HepG2 (cell line): ENCODE measurements around the gene CHRNB2. TPM values are rescaled to one million over a fixed set of nuclear protein-coding genes. Genes with fewer than 3 reads are reported as not detected.

Experiments
- CEBPB ChIP-seq: IDR thresholded peaks from 2 replicates; pipeline ENCODE4 v1.6.1; 2011; ENCODE audit warnings: low read depth, low read length, improper control_type of control experiment, borderline replicate concordance
- ELK4 ChIP-seq: sonication (generic); formaldehyde crosslinking; IDR thresholded peaks from 2 replicates; pipeline ENCODE4 v1.9.0; 2021; ENCODE audit warnings: missing genetic modification reagents, borderline replicate concordance
- KIAA2018 ChIP-seq: sonication (generic); formaldehyde crosslinking; IDR thresholded peaks from 2 replicates; pipeline ENCODE4 v1.5.0; 2020; ENCODE audit warnings: mild to moderate bottlenecking, missing genetic modification reagents, borderline replicate concordance
- NPAS2 ChIP-seq: sonication (generic); formaldehyde crosslinking; IDR thresholded peaks from 2 replicates; pipeline ENCODE4 v1.8.0; 2022; ENCODE audit warnings: mild to moderate bottlenecking, missing genetic modification reagents, borderline replicate concordance
- ZBTB20 ChIP-seq: sonication (generic); formaldehyde crosslinking; IDR thresholded peaks from 2 replicates; pipeline ENCODE4 v1.8.1; 2023; ENCODE audit warnings: missing genetic modification reagents, low read depth, mild to moderate bottlenecking, borderline replicate concordance
- ZNF234 ChIP-seq: sonication (generic); formaldehyde crosslinking; conservative IDR thresholded peaks from 2 replicates; pipeline ENCODE4 v1.5.1; 2020; ENCODE audit warnings: mild to moderate bottlenecking, missing genetic modification reagents
- ZNF441 ChIP-seq: sonication (generic); formaldehyde crosslinking; IDR thresholded peaks from 2 replicates; pipeline ENCODE4 v1.7.0; 2021; ENCODE audit warnings: missing genetic modification reagents, borderline replicate concordance
- ZNF530 ChIP-seq: sonication (generic); formaldehyde crosslinking; IDR thresholded peaks from 2 replicates; pipeline ENCODE4 v1.5.0; 2020; ENCODE audit warnings: low read depth, mild to moderate bottlenecking, missing genetic modification reagents
- polyA plus RNA-seq, 8 experiments: library from polyadenylated mRNA; depleted of rRNA in 3 of 8; stranded (reverse) in 7 of 8; unstranded in 1 of 8; fragments of >200 nt; fragmentation: Illumina TruSeq in 4 of 8; extraction: Trizol in 4 of 8; gene quantifications; 2 replicates each; pipeline versions ENCODE4 v1.2.1 to v1.2.3, GENCODE V29; 2011 to 2016; ENCODE audit warnings: low read depth in 4 of 8, missing spikeins in 1 of 8, mixed read lengths in 1 of 8; ENCODE audit not compliant: insufficient read depth in 1 of 8
- total RNA-seq, 5 experiments: library from RNA; depleted of rRNA; stranded (reverse); fragments of >200 nt; fragmentation: Illumina TruSeq; extraction: Trizol; gene quantifications; 2 replicates each; pipeline ENCODE4 v1.2.3, GENCODE V29; 2016; ENCODE audit warnings: low read depth in 1 of 5
- TF ChIP-seq, protein P1 (sequence below): sonication (generic); formaldehyde crosslinking; IDR thresholded peaks from one replicate; pipeline ENCODE4 v1.5.1; 2020; ENCODE audit warnings: mild to moderate bottlenecking, missing genetic modification reagents; ENCODE audit errors: not compliant biosample characterization

Gene CHRNB2
- total and polyA plus RNA-seq, 2 of the 13 experiments (the other 11 are each of a cell fraction or from before 2014, with no cell fraction given), result 0.03 to 0.07 TPM

GRCh38 chr1:154567386-154568156 is at the start of gene CHRNB2 (continued):
- no peak for TF ChIP-seq KIAA2018 (CRISPR knock-in tag)
- peak; percentile 97 for TF ChIP-seq ZNF441 (CRISPR knock-in tag)
- peak; percentile 92; the same call in 1 of the 2 replicates for TF ChIP-seq ZNF234 (CRISPR knock-in tag)
- no peak; the same call in 1 of the 2 replicates for TF ChIP-seq ELK4
- TF ChIP-seq, protein P1, sequence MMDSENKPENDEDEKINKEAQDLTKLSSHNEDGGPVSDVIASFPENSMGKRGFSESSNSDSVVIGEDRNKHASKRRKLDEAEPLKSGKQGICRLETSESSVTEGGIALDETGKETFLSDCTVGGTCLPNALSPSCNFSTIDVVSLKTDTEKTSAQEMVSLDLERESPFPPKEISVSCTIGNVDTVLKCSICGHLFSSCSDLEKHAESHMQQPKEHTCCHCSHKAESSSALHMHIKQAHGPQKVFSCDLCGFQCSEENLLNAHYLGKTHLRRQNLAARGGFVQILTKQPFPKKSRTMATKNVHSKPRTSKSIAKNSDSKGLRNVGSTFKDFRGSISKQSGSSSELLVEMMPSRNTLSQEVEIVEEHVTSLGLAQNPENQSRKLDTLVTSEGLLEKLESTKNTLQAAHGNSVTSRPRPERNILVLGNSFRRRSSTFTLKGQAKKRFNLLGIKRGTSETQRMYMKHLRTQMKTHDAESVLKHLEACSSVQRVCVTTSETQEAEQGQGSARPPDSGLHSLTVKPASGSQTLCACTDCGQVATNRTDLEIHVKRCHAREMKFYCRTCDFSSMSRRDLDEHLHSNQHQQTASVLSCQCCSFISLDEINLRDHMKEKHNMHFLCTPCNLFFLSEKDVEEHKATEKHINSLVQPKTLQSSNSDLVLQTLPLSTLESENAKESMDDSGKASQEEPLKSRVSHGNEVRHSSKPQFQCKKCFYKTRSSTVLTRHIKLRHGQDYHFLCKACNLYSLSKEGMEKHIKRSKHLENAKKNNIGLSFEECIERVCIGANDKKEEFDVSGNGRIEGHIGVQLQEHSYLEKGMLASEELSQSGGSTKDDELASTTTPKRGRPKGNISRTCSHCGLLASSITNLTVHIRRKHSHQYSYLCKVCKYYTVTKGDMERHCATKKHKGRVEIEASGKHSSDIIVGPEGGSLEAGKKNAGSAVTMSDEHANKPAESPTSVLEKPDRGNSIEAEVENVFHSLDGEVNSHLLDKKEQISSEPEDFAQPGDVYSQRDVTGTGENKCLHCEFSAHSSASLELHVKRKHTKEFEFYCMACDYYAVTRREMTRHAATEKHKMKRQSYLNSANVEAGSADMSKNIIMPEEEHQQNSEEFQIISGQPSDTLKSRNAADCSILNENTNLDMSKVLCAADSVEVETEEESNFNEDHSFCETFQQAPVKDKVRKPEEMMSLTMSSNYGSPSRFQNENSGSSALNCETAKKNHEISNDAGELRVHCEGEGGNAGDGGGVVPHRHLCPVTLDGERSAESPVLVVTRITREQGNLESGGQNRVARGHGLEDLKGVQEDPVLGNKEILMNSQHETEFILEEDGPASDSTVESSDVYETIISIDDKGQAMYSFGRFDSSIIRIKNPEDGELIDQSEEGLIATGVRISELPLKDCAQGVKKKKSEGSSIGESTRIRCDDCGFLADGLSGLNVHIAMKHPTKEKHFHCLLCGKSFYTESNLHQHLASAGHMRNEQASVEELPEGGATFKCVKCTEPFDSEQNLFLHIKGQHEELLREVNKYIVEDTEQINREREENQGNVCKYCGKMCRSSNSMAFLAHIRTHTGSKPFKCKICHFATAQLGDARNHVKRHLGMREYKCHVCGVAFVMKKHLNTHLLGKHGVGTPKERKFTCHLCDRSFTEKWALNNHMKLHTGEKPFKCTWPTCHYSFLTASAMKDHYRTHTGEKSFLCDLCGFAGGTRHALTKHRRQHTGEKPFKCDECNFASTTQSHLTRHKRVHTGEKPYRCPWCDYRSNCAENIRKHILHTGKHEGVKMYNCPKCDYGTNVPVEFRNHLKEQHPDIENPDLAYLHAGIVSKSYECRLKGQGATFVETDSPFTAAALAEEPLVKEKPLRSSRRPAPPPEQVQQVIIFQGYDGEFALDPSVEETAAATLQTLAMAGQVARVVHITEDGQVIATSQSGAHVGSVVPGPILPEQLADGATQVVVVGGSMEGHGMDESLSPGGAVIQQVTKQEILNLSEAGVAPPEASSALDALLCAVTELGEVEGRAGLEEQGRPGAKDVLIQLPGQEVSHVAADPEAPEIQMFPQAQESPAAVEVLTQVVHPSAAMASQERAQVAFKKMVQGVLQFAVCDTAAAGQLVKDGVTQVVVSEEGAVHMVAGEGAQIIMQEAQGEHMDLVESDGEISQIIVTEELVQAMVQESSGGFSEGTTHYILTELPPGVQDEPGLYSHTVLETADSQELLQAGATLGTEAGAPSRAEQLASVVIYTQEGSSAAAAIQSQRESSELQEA (CRISPR knock-in tag), result peak; percentile 84
- TF ChIP-seq ZBTB20, result peak; percentile 56; the same call in 1 of the 2 replicates
- no peak for TF ChIP-seq NPAS2 (CRISPR knock-in tag)
- TF ChIP-seq CEBPB, result no peak
- no peak for TF ChIP-seq ZNF530 (CRISPR knock-in tag)
